Left colon (tissue), 2 donors: ENCODE data around the gene UBLCP1. TPM values are rescaled to one million over a fixed set of nuclear protein-coding genes. Genes with fewer than 3 reads are reported as not detected.
A peak's percentile ranks its signal among the peaks of the same experiment; 100 is the strongest.

Source experiments
- ATAC-seq: fragments of 200-7000 bp; cut with Tn5 transposase; one replicate; pipeline ENCODE4 v1.9.1; 2020; ENCODE audit warnings: mild to moderate bottlenecking, moderate library complexity
- DNase-seq, 2 donors: peaks; one replicate each; pipeline ENCODE4 v3.0.0-alpha.2; 2020
- intact Hi-C, 2 donors: fragments of 100-400 bp; cut with DNase I in 1 of 2; cut with micrococcal nuclease in 1 of 2; formaldehyde crosslinking; loops; one replicate each; pipeline versions ENCODE4 v1.11.2 to v1.14.0; 2022; cut with DNase I, micrococcal nuclease
- total RNA-seq, 2 donors: library from RNA; stranded (reverse); fragmentation: NEBNext Ultra II Directional; extraction: Animal tissue kit (Norgen Biotek cat#: 25700); gene quantifications; one replicate each; pipeline ENCODE4 v1.2.1, GENCODE V29; 2021
- donor health status: DM: no; HTN: no; CAD: no.
- donor health status: DM: yes; HTN: yes; CAD: no.

UBLCP1 gene
- total RNA-seq, 2 donors from 2014 or later, result 13.3 to 16.7 TPM

DNA sequence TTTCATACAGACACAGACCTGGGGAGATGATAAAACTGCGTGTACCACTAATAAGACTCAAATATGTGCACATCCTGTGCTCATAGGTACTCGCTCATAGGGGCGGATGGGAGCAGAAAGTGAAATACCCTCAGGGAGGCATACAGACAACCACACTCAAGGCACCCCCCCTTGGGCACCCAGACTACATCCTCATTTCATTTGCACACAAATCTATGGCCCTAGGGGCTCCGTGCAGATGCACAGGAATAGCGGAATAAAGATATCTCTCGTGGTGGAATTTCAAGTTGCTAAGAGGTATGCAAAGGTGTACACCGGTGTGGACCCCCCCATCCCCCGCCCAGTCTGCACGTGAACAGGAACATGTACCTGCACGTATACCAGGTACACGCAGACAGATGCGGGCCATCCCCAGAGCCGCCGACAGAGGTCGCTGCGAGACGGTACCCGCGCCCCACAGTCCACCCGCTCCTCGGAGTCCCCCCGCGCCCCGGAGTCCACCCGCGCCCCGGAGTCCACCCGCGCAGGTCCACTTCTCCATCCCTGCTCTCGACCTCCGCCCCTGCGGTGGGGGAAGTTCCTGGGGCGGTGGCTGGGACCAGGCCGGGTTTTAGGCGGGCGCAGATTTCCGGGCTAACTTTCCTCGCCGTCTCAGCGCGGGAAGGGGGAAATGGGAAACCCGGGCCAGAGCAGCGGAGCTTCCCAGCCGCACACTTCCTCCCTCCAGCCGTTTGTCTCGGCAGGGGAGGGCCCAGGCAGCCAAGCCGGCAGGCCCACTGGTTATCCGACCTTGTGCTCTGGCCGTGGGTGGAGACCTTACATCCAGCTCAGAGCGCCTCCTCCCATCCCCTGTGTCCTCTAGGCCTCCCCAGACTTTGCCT lies 68.2 kb downstream of the UBLCP1 start:
- intact Hi-C loops, result no loop called here
- DNase-seq (peak; percentile 39 to 79), ATAC-seq (peak; percentile 93)

DNA sequence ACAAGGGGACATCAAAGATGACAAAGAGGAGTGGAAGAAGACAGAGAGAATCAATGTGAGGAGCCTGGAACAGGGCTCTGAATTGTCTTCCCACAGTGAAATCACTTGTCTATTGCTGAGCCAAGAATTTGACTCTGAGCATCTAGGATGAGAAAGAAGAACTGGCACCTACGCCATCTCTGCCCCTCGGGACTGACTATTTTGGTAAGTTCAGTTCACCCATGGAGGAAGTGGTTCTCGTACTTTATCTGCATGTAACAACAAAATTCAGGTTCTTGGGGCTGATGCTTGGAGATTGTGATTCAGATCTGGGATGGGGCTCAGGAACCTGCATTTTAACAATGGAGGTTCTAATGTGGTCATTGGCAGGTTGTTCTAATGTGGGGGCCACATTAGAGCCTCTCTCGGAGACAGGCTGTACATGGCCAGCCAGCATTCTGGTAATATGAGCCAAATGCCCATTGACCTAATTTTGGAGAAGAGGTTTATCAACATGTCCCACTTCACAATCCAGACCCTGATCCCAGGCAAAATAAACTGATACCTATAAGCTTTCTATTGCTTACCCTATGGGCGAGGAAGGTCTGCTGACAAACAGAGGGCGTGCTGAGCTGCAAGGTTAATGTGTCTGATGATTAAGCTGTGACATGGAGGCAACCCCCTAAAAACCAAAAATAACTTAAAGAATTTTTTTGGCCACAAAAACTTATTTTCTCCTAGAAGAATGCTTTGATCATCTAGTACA lies 69.9 kb downstream of the UBLCP1 start:
- intact Hi-C loops, result no loop called here
- DNase-seq (no peak), ATAC-seq (no peak)

DNA sequence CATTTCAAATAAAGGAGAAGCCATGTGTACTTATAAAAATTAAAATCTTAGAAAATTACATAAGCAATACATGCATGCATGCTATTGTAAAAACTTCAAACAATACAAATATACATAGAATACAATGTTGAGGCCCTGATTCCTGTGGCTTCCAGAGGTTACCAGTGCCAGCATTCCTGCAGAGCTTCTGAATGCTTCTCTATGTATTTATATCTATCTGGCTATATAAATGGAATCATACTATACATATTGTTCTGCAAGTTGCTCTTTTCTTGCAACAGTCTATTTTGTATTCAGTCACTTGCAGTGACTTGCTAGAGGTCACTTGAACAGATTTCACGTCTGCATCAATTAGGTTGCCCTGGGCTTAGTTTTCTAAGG lies 70.4 kb downstream of the UBLCP1 start:
- DNase-seq (no peak), ATAC-seq (no peak)
- intact Hi-C loops, result no loop called here

Other genes starting within 250 kb of the UBLCP1 start
- gene EBF1, start 163.4 kb upstream of the UBLCP1 start, total RNA-seq, result 1 to 10 TPM; 3.4 to 8.2 TPM
- 10 to 100 TPM; 67.0 to 69.3 TPM for gene RNF145, start 53.7 kb upstream of the UBLCP1 start, total RNA-seq
- gene IL12B, start 67.2 kb downstream of the UBLCP1 start, total RNA-seq, result not detected